ENCODE measurements around the gene KIFAP3. TPM values are rescaled to one million over a fixed set of nuclear protein-coding genes. Genes with fewer than 3 reads are reported as not detected.

KIFAP3 gene
- total and polyA plus RNA-seq, 2 of the 8 experiments (the other 6 are each of a cell fraction or from before 2014, with no cell fraction given): 1.3 to 3.2 TPM

GRCh38 chr1:169946206-169946605 is 128.3 kb downstream of the KIFAP3 start:
- H2BK15ac ChIP-seq (ENCODE audit: low read length): no peak overlapping the region

More at GRCh38 chr1:169946206-169946605, 128.3 kb downstream of the KIFAP3 start:
- no peak for TF ChIP-seq USF2 (IDR thresholded peaks at IDR 0.05; ENCODE audit: low read length)
- TF ChIP-seq POLR2A (IDR thresholded peaks at IDR 0.05; ENCODE audit: control extremely low read depth in 1 of 2, low read depth in 2 of 2, low read length in 2 of 2): no peak
- no peak for TF ChIP-seq HDAC6 (IDR thresholded peaks at IDR 0.05; ENCODE audit: low read depth, low read length)
- no peak for TF ChIP-seq BRCA1 (IDR thresholded peaks at IDR 0.05; ENCODE audit: low read depth, low read length)
- no peak for TF ChIP-seq KDM1A (IDR thresholded peaks at IDR 0.05; ENCODE audit: borderline replicate concordance, low read length)
- TF ChIP-seq CTCF (IDR thresholded peaks at IDR 0.05; ENCODE audit: control extremely low read depth in 1 of 3, insufficient read depth in 1 of 3, low read depth in 1 of 3, low read length in 3 of 3): no peak
- TF ChIP-seq GTF2F1 (IDR thresholded peaks at IDR 0.05; ENCODE audit: borderline replicate concordance, low read depth, low read length): no peak
- no peak for TF ChIP-seq TAF7 (optimal IDR thresholded peaks at IDR 0.05; ENCODE audit: borderline replicate concordance, low read depth, low read length)
- no peak for TF ChIP-seq TEAD4 (IDR thresholded peaks at IDR 0.05; ENCODE audit: low read depth, low read length)
- no peak for TF ChIP-seq CBX5 (IDR thresholded peaks at IDR 0.05; ENCODE audit: low read depth, low read length)
- TF ChIP-seq SP2 (IDR thresholded peaks at IDR 0.05; ENCODE audit: low read length): no peak
- no peak for TF ChIP-seq SRF (IDR thresholded peaks at IDR 0.05; ENCODE audit: low read depth, low read length)
- no peak for TF ChIP-seq SIN3A (conservative IDR thresholded peaks at IDR 0.05 in 1 of 2, IDR thresholded peaks at IDR 0.05 in 1 of 2; ENCODE audit: low read depth in 1 of 2, low read length in 2 of 2)
- no peak overlapping the region for H3K14ac ChIP-seq (ENCODE audit: insufficient read length)
- no peak overlapping the region for H4K91ac ChIP-seq (replicated peaks; ENCODE audit: insufficient read length, low read length)
- H3K27me3 ChIP-seq (replicated peaks in 1 of 4; ENCODE audit: control insufficient read depth in 3 of 4, extremely low read depth in 1 of 4, insufficient read depth in 3 of 4, low read length in 3 of 4): no peaks in the 10 kb centered on the region
- no peak overlapping the region for H3K4me2 ChIP-seq (ENCODE audit: insufficient read depth in 1 of 2, low read depth in 2 of 2, low read length in 2 of 2)
- H2AFZ ChIP-seq (ENCODE audit: low read length): no peak overlapping the region
- ChIA-PET CTCF (ENCODE audit: partially characterized antibody) (no interaction called here), POLR2A (ENCODE audit: partially characterized antibody) (no interaction called here)
- no peak overlapping the region for H3K9ac ChIP-seq (replicated peaks in 1 of 4; ENCODE audit: extremely low read depth in 1 of 4, low read depth in 3 of 4, low read length in 3 of 4)
- DNase-seq (ENCODE audit: low read depth in 1 of 2, low spot score in 2 of 2) (no peak), FAIRE-seq (no peak)
- peaks cover 0 to 3% (median 0%) of the 10 kb centered on the region in 4 experiments; a peak in 1 of 7 replicates for H3K4me1 ChIP-seq (replicated peaks in 1 of 4; ENCODE audit: control insufficient read depth in 3 of 4, insufficient read depth in 4 of 4, low read length in 3 of 4)
- no peak overlapping the region for H3K56ac ChIP-seq (replicated peaks; ENCODE audit: insufficient read length, low read depth, low read length)
- H2BK5ac ChIP-seq (ENCODE audit: low read depth, low read length): no peak overlapping the region
- H4K8ac ChIP-seq (ENCODE audit: extremely low read depth, insufficient read depth, low read length): no peak overlapping the region
- H3K4ac ChIP-seq (replicated peaks; ENCODE audit: insufficient read length, low read depth, low read length): no peak overlapping the region
- H4K5ac ChIP-seq (ENCODE audit: insufficient read length, low read depth, low read length): no peak overlapping the region
- H3K18ac ChIP-seq (ENCODE audit: extremely low read depth, low read length): no peak overlapping the region
- H2BK20ac ChIP-seq (ENCODE audit: low read length): no peak overlapping the region
- no peak overlapping the region for H2BK120ac ChIP-seq (replicated peaks; ENCODE audit: low read depth, low read length)
- H3K4me3 ChIP-seq (ENCODE audit: extremely low read depth in 1 of 4, insufficient read depth in 2 of 4, low read depth in 3 of 4, low read length in 4 of 4): no peak overlapping the region
- no peak overlapping the region for H2BK12ac ChIP-seq (ENCODE audit: low read depth, low read length)
- no peaks in the 10 kb centered on the region for H3K23me2 ChIP-seq (ENCODE audit: low read depth, low read length)
- H2AK5ac ChIP-seq (ENCODE audit: low read depth, low read length): no peak overlapping the region
- no peaks in the 10 kb centered on the region for H3K79me2 ChIP-seq (ENCODE audit: control insufficient read depth in 1 of 2, insufficient read depth in 2 of 2, low read length in 2 of 2)
- H3K23ac ChIP-seq (ENCODE audit: insufficient read length): no peak overlapping the region
- H3K9me3 ChIP-seq (ENCODE audit: insufficient read depth in 2 of 2, low read depth in 1 of 2, low read length in 1 of 2): no peaks in the 10 kb centered on the region
- H3K79me1 ChIP-seq (ENCODE audit: low read depth, low read length): no peaks in the 10 kb centered on the region
- no peaks in the 10 kb centered on the region for H4K20me1 ChIP-seq (replicated peaks in 1 of 2; ENCODE audit: control insufficient read depth in 1 of 2, insufficient read depth in 2 of 2, low read length in 2 of 2)
- no peak overlapping the region for H3K27ac ChIP-seq (ENCODE audit: low read depth, low read length)
- H3K36me3 ChIP-seq (ENCODE audit: control insufficient read depth in 2 of 4, insufficient read depth in 4 of 4, low read length in 3 of 4): no peaks in the 10 kb centered on the region

Data from H1 (cell line).